T-helper 2 cell treated with Interferon-gamma antibody and Interleukin-4, amounts not matched to agents 5 μg/mL and 100 μg/mL, for 36 hours (primary cell): ENCODE measurements around the gene TSPAN19.

Source experiments
- DNase-seq: peaks from one replicate; pipeline ENCODE4 v3.0.0; 2021; ENCODE audit warnings: low spot score
- H3K27ac Mint-ChIP-seq: one replicate; pipeline ENCODE4 v1.8.0; 2021; ENCODE audit warnings: mild to moderate bottlenecking, mixed read lengths
- H3K27me3 Mint-ChIP-seq: one replicate; pipeline ENCODE4 v1.8.0; 2021; ENCODE audit warnings: low read depth, mixed read lengths
- H3K36me3 Mint-ChIP-seq: one replicate; pipeline ENCODE4 v1.8.0; 2021; ENCODE audit warnings: low read depth, mixed read lengths
- H3K4me1 Mint-ChIP-seq: one replicate; pipeline ENCODE4 v1.8.0; 2021; ENCODE audit warnings: low read depth, mixed read lengths
- H3K4me3 Mint-ChIP-seq: one replicate; pipeline ENCODE4 v1.8.0; 2022; ENCODE audit warnings: mild to moderate bottlenecking, moderate library complexity, mixed read lengths
- H3K9me3 Mint-ChIP-seq: one replicate; pipeline ENCODE4 v1.8.0; 2021; ENCODE audit warnings: mixed read lengths

TSPAN19 gene

GRCh38 chr12:84986117-84986516, 50.0 kb downstream of the TSPAN19 start:
- no peak overlapping the region for H3K27ac Mint-ChIP-seq
- H3K27me3 Mint-ChIP-seq: no peaks in the 10 kb centered on the region
- DNase-seq: no peak
- H3K36me3 Mint-ChIP-seq: no peaks in the 10 kb centered on the region
- H3K4me3 Mint-ChIP-seq: no peak overlapping the region
- H3K4me1 Mint-ChIP-seq: no peaks in the 10 kb centered on the region
- no peaks in the 10 kb centered on the region for H3K9me3 Mint-ChIP-seq

GRCh38 chr12:84983289-84983688, 52.8 kb downstream of the TSPAN19 start:
- no peaks in the 10 kb centered on the region for H3K27me3 Mint-ChIP-seq
- no peaks in the 10 kb centered on the region for H3K9me3 Mint-ChIP-seq
- H3K36me3 Mint-ChIP-seq: no peaks in the 10 kb centered on the region
- no peak overlapping the region for H3K4me3 Mint-ChIP-seq
- H3K4me1 Mint-ChIP-seq: no peaks in the 10 kb centered on the region
- no peak overlapping the region for H3K27ac Mint-ChIP-seq
- DNase-seq: no peak

- no peak overlapping the region for H3K4me3 Mint-ChIP-seq
- DNase-seq: no peak
- H3K36me3 Mint-ChIP-seq: no peaks in the 10 kb centered on the region
- H3K9me3 Mint-ChIP-seq: no peaks in the 10 kb centered on the region
- H3K27me3 Mint-ChIP-seq: no peaks in the 10 kb centered on the region
- H3K27ac Mint-ChIP-seq: no peak overlapping the region
- H3K4me1 Mint-ChIP-seq: no peaks in the 10 kb centered on the region
Observed at GRCh38 chr12:84982888-84983287, 53.2 kb downstream of the TSPAN19 start.

- DNase-seq: no peak
- Mint-ChIP-seq H3K4me3 (no peak overlapping the region), H3K27me3 (no peaks in the 10 kb centered on the region), H3K36me3 (no peaks in the 10 kb centered on the region), H3K9me3 (no peaks in the 10 kb centered on the region), H3K4me1 (no peaks in the 10 kb centered on the region), H3K27ac (no peak overlapping the region)
Observed at GRCh38 chr12:84978921-84979320, 57.2 kb downstream of the TSPAN19 start.

GRCh38 chr12:84976133-84976532, 59.9 kb downstream of the TSPAN19 start:
- H3K27me3 Mint-ChIP-seq: no peaks in the 10 kb centered on the region
- no peaks in the 10 kb centered on the region for H3K36me3 Mint-ChIP-seq
- no peaks in the 10 kb centered on the region for H3K4me1 Mint-ChIP-seq
- no peak overlapping the region for H3K4me3 Mint-ChIP-seq
- H3K9me3 Mint-ChIP-seq: no peaks in the 10 kb centered on the region
- H3K27ac Mint-ChIP-seq: no peak overlapping the region
- no peak for DNase-seq

GRCh38 chr12:84974155-84974815, 61.8 kb downstream of the TSPAN19 start:
- no peaks in the 10 kb centered on the region for H3K36me3 Mint-ChIP-seq
- no peaks in the 10 kb centered on the region for H3K27me3 Mint-ChIP-seq
- H3K27ac Mint-ChIP-seq: no peak overlapping the region
- DNase-seq: no peak
- no peak overlapping the region for H3K4me3 Mint-ChIP-seq
- H3K9me3 Mint-ChIP-seq: no peaks in the 10 kb centered on the region
- no peaks in the 10 kb centered on the region for H3K4me1 Mint-ChIP-seq

- no peaks in the 10 kb centered on the region for H3K4me1 Mint-ChIP-seq
- DNase-seq: no peak
- no peak overlapping the region for H3K4me3 Mint-ChIP-seq
- H3K9me3 Mint-ChIP-seq: no peaks in the 10 kb centered on the region
- H3K27ac Mint-ChIP-seq: no peak overlapping the region
- H3K27me3 Mint-ChIP-seq: no peaks in the 10 kb centered on the region
- H3K36me3 Mint-ChIP-seq: no peaks in the 10 kb centered on the region
Observed at GRCh38 chr12:84973026-84973425, 63.1 kb downstream of the TSPAN19 start.

GRCh38 chr12:84969226-84969625, 66.9 kb downstream of the TSPAN19 start:
- DNase-seq: no peak
- Mint-ChIP-seq H3K9me3 (no peaks in the 10 kb centered on the region), H3K4me3 (no peak overlapping the region), H3K36me3 (no peaks in the 10 kb centered on the region), H3K27me3 (no peaks in the 10 kb centered on the region), H3K27ac (no peak overlapping the region), H3K4me1 (no peaks in the 10 kb centered on the region)
